Measurements from ENCODE around the gene PODNL1.
"Not testable (repeated sequence)": the region's sequence is repeated elsewhere in the genome, so short reads cannot be mapped to it uniquely, and the experiment has no call there.

PODNL1 gene

DNA sequence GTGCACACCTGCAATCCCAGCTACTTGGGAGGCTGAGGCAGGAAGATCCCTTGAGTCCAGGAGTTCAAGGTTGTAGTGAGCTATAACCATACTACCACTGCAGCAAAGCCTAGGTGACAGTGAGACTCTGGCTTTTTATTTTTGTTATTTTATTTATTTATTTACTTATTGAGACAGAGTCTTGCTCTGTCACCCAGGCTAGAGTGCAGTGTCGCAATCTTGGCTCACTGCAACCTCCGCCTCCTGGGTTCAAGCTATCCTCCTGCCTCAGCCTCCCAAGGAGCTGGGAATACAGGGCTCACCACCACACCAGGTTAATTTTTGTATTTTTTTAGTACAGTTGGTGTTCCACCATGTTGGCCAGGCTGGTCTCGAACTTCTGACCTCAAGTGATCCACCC is 35.3 kb upstream of the PODNL1 start:
- not testable (repeated sequence) for DNase-seq (ENCODE audit: low spot score); FAIRE-seq

DNA sequence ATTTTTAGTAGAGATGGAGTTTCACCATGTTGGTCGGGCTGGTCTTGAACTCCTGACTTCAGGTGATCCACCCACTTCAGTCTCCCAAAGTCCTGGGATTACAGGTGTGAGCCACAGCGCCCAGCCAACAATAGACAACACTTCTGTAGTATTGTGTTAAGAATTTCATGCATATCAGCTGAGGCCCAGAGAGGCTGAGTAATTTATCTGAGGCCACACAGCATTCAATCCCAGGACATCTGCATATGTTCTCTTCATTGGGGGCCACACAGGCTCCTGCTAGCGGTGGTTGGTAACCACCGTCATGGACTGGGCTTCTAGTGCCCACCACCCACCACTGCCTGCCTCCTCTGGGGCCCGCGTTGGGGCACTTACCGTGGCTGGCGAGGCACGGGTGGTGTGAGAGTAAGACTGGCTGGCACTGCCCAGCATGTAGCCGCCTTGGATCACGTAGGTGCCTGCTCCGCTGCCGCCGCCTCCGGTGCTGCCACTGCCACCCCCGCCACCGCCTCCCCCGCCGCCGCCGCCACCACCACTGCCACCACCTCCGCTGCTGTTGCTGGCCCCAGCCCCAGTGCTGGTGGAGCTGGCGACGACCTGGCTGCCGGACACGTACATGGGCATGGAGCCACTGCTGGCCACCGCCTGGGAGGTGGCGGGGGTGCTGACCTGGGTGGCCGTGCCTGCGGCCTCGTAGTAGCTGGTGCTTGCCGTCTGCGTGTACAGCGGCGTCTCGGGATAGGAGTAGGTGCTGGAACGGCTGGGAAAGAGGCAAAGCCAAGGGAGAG is 34.3 kb upstream of the PODNL1 start:
- FAIRE-seq (no peak), DNase-seq (ENCODE audit: low spot score) (no peak)

DNA sequence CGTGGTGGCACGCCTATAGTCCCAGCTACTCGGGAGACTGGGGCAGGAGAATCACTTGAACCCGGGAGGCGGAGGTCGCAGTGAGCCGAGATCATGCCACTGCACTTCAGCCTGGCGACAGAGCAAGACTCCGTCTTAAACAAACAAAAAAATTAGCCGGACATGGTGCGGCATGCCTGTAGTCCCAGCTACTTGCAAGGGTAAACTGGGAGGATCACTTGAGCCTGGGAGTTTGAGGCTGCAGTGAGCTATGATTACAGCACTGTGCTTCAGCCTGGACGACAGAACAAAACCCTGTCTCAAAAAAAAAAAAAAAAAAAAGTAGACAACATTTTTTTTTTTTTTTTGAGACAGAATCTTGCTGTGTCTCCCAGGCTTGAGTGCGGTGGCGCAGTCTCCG is 33.7 kb upstream of the PODNL1 start:
- not testable (repeated sequence) for FAIRE-seq; DNase-seq (ENCODE audit: low spot score)

DNA sequence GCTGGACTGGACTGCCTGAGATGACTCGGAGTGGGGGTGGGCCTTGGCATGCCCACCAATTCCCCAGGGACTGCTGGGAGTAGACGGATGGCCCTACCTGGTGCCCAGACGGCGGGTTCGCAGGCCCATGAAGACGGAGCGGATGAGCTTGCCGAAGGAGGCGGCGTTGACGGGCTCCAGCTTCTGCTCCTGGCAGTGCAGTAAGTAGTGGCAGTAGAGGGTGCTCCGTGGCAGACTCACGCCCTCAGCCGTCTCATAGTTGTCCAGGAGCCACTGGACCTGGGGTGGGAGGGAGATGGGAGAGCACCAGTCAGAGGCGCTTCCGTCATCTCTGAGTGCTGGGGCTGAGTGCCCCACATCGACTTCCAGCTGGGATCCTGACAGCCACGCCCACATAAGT is 31.7 kb upstream of the PODNL1 start:
- no peak for FAIRE-seq

DNA sequence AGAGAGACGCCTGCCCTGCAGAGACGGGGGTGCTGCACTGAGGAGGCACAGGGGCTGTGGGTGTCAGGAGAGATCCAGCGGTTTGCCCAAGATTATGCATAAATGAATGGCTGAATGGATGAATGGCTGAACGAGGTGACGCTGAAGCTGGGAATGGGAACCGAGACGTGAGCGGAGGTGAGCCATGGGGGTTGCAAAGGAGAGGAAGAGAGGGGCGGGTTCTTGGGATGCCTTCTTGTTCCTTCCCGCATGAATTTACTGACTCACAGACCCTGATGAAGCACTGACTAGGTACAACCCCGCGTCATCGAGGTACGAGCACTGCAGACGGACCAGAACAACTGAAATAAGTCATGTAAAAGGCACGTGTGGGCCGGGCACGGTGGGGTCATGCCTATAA is 30.8 kb upstream of the PODNL1 start:
- DNase-seq (ENCODE audit: low spot score), result no peak
- FAIRE-seq, result no peak

More for the DNA sequence above, 31.7 kb upstream of the PODNL1 start:
- DNase-seq (ENCODE audit: low spot score), result no peak

DNA sequence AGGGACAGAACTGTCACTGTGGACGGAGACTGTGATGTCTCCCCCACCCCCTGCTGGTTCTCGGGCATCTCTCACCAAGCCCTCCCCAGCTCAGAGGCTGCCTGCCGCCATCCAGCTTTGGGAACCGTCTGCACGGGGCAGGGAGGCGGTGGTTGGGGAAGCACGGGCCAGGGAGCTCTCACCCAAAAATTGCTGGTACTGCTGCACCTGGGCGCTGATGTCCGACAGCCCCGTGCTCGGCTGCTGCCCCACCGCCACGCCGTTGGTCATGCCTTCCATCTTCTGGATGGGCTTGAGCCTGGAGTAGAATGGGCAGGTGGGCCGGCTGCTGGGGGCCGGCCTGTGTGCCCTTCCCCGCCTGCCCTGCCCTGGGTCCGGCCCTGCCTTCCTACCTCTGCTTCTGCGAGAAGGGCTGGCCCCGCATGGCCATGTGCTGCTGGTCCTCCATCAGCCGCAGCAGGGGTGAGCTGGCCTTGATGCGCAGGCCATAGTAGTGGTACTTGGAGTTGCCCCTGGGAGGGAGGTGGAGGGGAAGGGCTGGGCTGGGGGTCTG is 30.2 kb upstream of the PODNL1 start:
- DNase-seq (ENCODE audit: low spot score) (no peak), FAIRE-seq (no peak)

DNA sequence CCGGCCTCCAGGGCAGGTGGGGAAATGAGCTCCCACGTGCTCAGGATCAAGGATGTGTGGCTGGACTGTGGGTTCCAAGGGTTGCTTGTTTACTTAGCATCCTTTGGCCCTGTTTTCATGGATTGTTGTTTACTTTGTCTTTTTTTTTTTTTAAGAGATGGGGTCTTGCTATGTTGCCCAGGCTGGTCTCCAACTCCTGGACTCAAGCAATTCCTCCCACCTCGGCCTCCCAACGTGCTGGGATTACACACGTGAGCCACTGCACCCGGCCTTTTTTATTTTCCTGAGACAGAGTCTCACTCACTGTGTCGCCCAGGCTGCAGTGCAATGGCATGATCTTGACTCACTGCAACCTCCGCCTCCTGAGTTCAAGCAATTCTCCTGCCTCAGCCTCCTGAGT is 29.0 kb upstream of the PODNL1 start:
- DNase-seq (ENCODE audit: low spot score); FAIRE-seq: not testable (repeated sequence)

DNA sequence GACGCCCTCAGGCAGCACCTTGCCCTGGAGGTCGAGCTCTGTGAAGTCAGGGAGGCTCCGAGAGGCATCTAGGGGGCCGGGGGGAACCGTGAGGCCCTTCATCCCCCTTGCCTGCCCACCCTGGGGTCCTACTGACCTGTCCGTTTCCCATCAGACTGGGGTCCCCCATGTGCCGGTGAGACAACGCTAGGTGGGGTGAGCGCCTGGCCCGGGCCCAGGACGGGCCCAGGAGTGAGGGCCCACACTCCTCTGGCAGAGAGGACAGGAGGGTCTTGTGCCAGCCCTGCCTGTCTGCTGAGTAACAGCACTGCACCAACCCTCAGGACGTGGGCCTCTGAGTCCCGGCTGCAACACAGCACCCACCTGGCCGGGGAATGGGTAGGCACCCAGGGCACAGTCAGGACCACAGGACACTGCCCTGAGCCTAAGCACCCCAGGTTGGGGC is 28.5 kb upstream of the PODNL1 start:
- FAIRE-seq, result no peak
- no peak for DNase-seq (ENCODE audit: low spot score)

DNA sequence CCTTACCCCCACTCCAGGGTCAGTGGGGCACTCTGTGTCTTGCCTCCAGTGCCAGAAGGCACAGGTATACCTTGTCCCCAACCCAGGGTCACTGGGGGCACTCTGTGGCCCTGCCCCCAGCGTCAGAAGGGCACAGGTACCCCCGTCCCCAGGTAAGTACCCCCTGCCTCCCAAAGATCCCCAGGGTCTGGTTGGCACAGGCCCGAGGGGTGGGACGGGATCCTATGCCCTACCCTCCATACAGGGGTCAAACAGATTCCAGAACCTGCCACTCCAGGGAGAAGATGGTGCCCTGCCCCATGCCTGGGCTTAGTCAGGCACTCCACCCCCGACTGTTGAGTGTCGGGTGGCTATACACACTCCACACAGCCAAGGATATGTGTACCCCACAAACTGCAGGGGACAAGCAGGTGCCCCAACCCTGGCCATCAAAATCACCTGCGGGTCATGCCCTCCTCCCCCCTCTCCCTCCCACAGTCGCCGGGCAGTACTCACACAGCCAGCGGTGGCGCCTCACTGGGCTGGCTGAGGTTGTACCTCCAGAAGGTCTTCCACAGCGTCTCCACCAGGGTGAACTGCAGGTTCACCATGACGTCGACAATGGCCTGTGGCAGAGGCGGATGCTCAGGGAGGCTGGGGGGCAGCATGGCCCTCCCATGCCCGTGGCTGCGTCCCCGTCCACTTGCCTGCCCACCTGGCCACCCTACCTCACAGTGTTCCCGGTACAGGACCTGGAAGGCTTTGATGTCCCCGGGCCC is 27.9 kb upstream of the PODNL1 start:
- DNase-seq (ENCODE audit: low spot score), result no peak

DNA sequence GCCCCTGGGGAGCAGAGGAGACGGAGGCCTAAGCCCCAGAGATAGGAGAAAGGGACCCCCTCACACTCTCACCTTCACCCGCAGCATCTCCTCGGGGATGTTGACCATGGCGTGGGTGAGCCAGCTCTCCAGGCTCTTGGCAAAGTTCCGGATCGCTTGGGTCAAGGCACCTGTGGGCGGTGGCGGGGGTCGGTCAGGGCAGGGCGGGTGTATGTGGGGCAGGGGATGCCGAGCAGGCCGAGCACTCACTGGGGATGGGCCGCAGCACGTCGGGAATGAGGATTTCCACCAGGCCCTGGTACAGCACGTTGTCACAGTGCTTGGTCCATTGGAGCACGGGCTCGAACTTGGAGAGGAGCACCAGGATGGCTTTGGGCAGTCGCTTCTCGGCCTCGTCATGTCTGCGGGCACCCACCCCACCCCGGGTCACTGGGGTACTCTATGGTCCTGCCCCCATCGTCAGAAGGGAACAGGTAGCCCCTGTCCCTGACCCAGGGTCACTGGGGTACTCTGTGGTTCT is 27.2 kb upstream of the PODNL1 start:
- FAIRE-seq (no peak), DNase-seq (ENCODE audit: low spot score) (no peak)

More for the DNA sequence above, 27.9 kb upstream of the PODNL1 start:
- FAIRE-seq, result no peak

DNA sequence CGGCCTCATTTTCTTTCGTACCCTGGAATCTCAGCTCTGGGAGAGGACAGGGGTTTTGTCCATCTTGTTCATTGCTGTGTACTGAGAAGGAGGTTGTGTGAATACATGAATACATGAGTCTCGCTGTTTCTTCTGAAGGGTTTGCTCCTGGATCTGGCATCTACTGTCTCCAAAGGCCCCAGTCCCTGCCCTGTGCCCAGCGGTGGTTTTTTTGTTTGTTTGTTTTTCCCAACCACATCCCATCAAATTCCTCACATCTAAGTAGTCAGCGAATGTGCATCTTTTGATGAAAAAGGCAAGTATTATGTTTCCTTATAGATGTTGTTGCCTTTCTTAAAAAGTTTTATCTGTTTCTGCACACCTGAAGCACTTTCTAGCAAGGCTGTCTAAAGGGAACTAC is 26.6 kb upstream of the PODNL1 start:
- DNase-seq (ENCODE audit: low spot score), result no peak
- no peak for FAIRE-seq

DNA sequence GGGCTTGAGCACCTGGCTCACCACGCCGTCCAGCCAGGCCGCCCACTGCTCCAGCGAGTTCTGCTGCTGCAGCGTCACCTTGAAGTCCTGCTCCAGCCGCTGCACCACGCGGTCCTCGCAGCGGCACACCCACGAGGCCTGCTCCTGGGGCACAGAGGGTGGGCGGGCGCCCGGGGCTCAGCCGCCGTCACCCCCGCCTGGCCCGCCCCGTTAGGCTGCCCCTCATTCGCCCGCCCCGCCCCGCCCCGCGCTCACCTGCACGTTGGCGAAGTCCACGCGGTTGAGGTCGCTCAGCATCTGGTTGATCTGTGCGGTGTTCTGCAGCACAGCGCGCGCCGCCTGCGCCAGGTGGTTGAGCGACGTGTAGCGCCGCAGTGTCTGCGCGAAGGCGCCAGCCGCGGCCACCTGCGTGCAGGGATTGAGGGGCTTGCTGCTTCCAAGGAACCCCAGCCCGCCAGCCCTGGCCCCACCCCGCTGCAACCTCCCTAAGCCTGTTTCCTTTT is 25.4 kb upstream of the PODNL1 start:
- FAIRE-seq, result no peak
- no peak for DNase-seq (ENCODE audit: low spot score)

DNA sequence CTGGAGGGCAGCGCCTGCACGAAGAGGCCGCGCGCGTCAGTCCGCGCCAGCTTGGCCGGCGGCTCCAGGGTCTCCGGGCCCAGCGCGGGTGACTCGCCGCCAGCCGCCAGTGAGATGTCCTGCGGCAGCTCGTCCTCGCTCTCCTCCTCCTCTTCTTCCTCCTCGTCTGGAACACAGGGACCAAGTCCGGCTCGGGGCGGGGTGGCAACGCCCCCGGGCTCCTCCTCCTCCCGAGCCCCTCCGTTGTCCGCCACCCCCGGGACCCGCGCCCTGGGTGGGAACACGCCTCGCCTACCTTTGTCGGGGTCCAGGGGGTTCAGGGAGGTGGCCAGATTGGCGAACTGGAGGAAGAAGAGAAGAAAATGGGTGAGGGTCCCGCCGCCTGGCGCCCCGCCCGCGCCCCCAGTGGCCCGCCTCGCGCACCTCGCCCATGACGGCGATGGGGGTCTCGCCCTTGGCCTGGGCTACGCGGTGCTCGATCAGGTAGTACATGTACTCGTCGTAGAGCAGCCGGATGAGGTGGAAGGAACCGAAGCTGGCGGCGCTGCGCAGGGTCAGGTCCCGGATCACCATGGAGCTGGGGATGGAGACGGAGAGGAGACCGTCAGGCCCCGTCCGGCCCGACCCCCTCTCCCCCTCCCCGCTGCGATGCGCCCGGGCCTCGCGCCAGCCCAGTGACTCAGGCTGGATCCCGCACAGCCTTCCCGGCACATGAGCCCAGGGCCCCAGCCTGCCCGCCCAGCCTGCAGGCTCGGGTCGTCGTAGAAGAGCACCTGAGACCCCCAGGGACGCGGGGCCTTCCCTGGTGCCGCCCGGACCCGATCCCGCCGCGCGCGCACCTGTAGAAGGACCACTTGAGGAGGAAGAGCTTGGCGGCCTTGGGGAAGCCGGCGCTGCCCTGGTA is 24.7 kb upstream of the PODNL1 start:
- DNase-seq (ENCODE audit: low spot score) (no peak), FAIRE-seq (no peak)

DNA sequence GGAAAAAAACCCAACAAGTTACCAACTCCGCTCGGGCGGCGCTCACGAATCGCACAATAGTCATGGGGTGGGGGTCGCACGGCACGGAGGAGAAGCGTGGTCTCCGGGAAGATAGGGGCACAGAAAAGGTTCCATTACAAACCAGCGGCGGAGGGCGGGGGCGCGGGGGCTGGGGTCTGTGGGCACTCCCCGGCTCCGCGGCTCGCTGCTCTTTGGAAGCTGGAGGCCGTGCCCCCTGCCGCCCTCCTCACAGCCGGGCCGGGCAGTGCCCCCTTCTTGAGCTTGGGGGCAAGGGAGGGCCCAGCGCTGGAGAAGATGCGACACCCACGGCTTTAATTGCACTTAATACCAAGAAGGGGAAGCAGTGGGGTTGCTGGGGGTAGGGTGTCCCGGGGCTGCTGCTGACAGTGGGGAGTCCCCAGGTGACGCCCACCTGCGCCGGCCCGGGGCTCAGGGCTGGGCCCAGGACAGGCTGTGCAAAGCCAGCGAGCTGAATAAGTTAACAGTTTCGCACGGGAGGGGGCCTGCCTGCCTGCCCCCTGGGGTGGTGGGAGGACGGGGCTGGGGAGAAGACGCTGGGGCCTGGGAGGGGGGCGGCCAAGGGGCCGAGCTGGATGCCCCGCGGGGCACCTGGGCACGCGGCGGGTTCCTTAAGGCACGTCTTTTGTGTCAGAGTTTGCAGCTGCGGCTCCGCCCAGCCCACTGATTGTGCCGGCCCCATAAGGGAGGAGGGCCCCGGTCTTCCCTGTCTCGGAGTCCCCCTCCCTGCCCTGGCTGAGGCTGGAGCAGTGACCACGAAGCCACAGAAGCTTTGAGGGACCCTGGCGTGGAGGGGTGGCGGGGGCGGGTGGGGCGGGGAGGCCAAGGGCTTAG is 23.8 kb upstream of the PODNL1 start:
- no peak for FAIRE-seq
- DNase-seq (ENCODE audit: low spot score), result no peak

DNA sequence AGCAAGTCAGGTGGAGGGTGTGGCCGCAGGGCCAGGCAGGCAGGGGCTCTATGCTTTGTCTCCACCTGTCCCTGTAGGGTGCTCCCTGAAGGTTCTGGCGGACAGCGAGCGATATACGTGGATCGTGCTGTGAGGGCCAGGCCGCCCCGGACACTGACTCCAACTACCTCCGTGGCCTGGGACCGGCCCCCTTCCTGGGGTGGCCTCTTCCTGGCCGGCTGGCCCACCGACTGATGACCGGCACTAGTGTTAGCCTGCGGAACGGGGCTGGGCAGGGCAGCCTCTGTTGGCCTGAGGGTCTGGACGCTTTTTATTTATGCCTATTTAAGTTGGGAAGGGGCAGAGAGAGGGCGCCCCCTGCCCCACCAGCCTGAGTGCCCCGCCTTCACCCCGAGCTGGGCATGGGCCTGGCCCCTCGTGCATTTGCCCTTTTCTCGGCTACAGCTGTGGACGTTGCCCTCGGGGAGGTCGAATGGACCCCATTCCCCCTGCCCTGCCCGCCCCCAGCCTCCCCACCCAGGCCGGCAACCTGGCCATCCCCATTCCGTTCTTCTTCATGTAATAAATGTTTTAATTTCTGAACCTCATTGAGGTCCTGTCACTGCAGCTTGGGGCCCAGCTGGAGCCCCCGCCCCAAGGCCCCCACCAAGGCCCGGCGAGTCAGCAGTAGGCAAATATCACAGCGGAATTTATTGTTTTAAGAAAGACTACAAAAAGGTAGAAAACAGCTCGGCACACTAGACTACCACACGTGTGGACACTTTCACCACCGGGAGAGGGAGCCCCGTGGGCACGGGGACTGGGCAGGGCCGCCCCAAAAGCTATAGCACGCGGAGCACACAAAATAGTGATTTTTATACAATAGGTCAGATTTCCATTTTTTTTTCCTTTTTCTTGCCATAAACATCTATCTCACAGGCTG is 22.9 kb upstream of the PODNL1 start:
- DNase-seq (ENCODE audit: low spot score), result no peak
- FAIRE-seq, result no peak

DNA sequence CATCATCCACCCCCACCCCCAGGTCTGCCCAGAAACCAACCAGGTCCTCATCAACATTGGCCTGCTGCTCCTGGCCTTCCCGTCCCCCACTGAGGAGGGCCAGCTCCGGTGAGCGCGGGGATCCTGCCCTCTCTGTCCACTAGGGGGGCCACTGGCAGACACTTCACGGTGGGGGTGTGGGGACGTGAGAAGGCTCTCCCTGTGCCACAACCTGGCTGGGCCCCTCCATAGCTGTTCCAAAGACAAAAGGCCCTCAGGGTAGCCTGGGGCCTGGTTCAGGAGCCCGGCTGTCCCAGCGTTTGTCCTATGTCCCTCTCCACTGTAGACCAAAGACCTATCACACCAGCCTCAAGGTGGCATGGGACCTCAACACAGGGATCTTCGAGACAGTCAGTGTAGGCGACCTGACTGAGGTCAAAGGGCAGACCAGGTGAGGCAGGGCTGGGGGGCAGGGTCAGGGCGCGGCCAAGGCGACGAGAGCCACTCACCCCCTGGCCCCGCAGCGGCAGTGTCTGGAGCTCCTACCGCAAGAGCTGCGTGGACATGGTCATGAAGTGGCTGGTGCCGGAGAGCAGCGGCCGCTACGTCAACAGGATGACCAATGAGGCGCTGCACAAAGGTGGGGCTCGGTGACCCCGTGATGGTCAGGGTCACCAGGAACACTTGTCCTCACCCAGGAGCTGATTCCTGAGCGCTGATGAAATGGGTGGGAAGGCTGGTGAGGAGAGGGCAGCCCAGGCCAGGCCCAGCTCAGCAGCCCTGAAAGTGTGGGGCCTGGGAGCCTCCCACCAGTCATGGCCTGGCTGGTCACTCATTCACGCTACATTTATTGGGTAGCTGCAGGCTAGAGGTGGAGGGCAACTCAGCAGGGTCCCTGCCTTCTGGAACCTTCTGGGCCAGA is 22.0 kb upstream of the PODNL1 start:
- FAIRE-seq (no peak), DNase-seq (ENCODE audit: low spot score) (no peak)

DNA sequence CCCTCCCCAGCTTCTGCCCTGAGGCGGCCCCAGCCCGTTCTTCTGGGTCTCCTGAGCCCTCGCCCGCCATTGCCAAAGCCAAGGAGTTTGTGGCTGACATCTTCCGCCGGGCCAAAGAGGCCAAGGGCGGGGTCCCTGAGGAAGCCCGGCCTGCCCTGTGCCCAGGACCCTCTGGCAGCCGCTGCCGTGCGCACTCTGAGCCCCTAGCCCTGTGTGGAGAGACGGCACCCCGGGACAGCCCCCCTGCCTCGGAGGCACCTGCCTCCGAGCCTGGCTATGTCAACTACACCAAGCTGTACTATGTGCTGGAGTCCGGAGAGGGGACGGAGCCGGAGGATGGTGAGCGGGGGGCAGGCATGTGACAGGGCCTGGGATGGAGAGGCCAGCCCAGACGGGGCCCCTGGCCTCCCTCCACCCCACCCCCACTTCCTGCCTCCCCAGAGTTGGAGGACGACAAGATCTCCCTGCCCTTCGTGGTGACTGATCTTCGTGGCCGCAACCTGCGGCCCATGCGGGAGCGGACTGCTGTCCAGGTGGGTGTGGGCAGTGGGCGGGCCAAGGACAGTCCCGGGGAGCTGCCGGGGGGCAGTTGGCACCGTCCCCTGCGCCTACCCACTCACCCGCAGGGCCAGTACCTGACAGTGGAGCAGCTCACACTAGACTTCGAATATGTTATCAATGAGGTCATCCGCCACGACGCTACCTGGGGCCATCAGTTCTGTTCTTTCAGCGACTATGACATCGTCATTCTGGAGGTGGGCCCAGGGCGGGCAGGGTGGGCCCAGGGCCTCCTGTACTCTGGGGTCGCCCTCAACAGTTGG is 21.1 kb upstream of the PODNL1 start:
- FAIRE-seq, result no peak
- no peak for DNase-seq (ENCODE audit: low spot score)
